DOHH2 (cell line): ENCODE results near the gene USP12.

Source experiments
- H3F3A ChIP-seq: fragments of 200-600 bp; sonication (generic), shearing (Covaris generic); 2 replicates; pipeline ENCODE4 v1.6.0; 2016; ENCODE audit warnings: antibody characterized with exemption, mild to moderate bottlenecking; ENCODE audit not compliant: control insufficient read depth, insufficient read depth
- H3K27ac ChIP-seq: fragments of 200-600 bp; sonication (generic); 2 replicates; pipeline ENCODE4 v1.5.1; 2014; ENCODE audit warnings: low read depth, mild to moderate bottlenecking, low read length, moderate library complexity
- H3K27me3 ChIP-seq: fragments of 200-600 bp; sonication (generic); 2 replicates; pipeline ENCODE4 v1.6.1; 2014; ENCODE audit warnings: mild to moderate bottlenecking, low read length, mixed read lengths; ENCODE audit not compliant: control insufficient read depth
- H3K36me3 ChIP-seq: fragments of 200-600 bp; sonication (generic); 2 replicates; pipeline ENCODE4 v1.6.1; 2014; ENCODE audit warnings: mild to moderate bottlenecking, low read length, moderate library complexity, mixed read lengths; ENCODE audit not compliant: control insufficient read depth
- H3K4me1 ChIP-seq: fragments of 200-600 bp; sonication (generic); 2 replicates; pipeline ENCODE4 v1.6.1; 2014; ENCODE audit warnings: mild to moderate bottlenecking, low read length, mixed read lengths; ENCODE audit not compliant: control insufficient read depth
- H3K4me2 ChIP-seq: fragments of 200-600 bp; sonication (generic); 2 replicates; pipeline ENCODE4 v1.6.0; 2014; ENCODE audit warnings: mild to moderate bottlenecking, low read length, moderate library complexity
- H3K4me3 ChIP-seq: fragments of 200-600 bp; sonication (generic); 2 replicates; pipeline ENCODE4 v1.5.1; 2014; ENCODE audit warnings: mild to moderate bottlenecking, low read length, mixed read lengths
- H3K79me2 ChIP-seq: fragments of 200-600 bp; sonication (generic); 2 replicates; pipeline ENCODE4 v1.6.1; 2014; ENCODE audit warnings: mild to moderate bottlenecking, low read length, mixed read lengths; ENCODE audit not compliant: control insufficient read depth
- H3K9me2 ChIP-seq: fragments of 200-600 bp; sonication (generic); replicated peaks from 2 replicates; pipeline ENCODE4 v1.6.1; 2014; ENCODE audit warnings: mild to moderate bottlenecking, low read length, mixed read lengths; ENCODE audit not compliant: control insufficient read depth
- H3K9me3 ChIP-seq: fragments of 200-600 bp; sonication (generic); 2 replicates; pipeline ENCODE4 v1.6.1; 2014; ENCODE audit warnings: antibody characterized with exemption, low read length, mixed read lengths; ENCODE audit not compliant: control insufficient read depth, insufficient read depth
- H4K20me1 ChIP-seq: fragments of 200-600 bp; sonication (generic); 2 replicates; pipeline ENCODE4 v1.6.0; 2014; ENCODE audit warnings: low read depth, mild to moderate bottlenecking, antibody characterized with exemption, low read length, moderate library complexity; ENCODE audit not compliant: control insufficient read depth, insufficient read depth
- EZH2phosphoT487 ChIP-seq: fragments of 200-600 bp; sonication (generic); IDR thresholded peaks from 2 replicates; pipeline ENCODE4 v1.6.1; 2017; ENCODE audit warnings: borderline replicate concordance, mild to moderate bottlenecking, antibody characterized with exemption, low read length, moderate library complexity, mixed read lengths
- TF ChIP-seq, protein P1 (sequence below): fragments of 200-600 bp; sonication (generic); IDR thresholded peaks from one replicate; pipeline ENCODE4 v1.5.1; 2014; ENCODE audit warnings: antibody characterized with exemption, mild to moderate bottlenecking, low read depth, low read length; ENCODE audit not compliant: poor library complexity, severe bottlenecking

Gene USP12

DNA sequence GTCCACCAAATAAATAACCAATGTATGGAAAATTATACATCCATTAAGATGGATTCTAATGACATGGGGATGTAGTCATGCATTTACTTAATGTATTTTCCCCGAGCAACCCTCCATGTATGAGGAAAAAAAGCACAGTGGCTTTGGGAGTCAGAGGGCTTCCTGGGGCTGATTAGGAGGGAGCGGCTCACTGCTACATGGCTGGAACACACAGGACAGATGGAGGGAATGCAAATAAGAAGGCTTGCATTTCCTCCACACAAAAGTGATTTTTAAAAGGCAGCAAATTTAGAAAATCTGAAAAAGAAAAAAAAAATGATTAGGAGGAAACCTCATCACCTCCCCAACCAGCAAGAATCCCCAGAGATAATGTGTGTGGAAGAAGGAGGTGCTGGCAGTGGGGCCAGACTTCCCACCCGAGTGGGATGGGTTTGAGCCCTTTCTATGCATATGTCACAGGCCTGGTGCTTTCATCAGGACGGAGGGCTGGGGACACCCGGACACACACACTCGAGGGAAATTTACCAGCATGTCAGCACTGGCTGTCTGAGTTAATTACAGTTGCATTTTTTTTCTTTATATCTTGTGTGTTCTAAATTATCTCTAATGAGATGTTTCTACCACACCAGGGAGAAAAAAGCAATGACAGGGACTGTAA lies 118.9 kb downstream of the USP12 start:
- TF ChIP-seq, protein P1, sequence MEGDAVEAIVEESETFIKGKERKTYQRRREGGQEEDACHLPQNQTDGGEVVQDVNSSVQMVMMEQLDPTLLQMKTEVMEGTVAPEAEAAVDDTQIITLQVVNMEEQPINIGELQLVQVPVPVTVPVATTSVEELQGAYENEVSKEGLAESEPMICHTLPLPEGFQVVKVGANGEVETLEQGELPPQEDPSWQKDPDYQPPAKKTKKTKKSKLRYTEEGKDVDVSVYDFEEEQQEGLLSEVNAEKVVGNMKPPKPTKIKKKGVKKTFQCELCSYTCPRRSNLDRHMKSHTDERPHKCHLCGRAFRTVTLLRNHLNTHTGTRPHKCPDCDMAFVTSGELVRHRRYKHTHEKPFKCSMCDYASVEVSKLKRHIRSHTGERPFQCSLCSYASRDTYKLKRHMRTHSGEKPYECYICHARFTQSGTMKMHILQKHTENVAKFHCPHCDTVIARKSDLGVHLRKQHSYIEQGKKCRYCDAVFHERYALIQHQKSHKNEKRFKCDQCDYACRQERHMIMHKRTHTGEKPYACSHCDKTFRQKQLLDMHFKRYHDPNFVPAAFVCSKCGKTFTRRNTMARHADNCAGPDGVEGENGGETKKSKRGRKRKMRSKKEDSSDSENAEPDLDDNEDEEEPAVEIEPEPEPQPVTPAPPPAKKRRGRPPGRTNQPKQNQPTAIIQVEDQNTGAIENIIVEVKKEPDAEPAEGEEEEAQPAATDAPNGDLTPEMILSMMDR = no peak
- TF ChIP-seq EZH2phosphoT487 = no peak
- no peaks in the 10 kb centered on the region for H3K4me1 ChIP-seq
- H3K9me2 ChIP-seq = no peaks in the 10 kb centered on the region
- H4K20me1 ChIP-seq = no peaks in the 10 kb centered on the region; the same call in 1 of the 2 replicates
- H3K27ac ChIP-seq = no peak overlapping the region
- no peaks in the 10 kb centered on the region for H3K36me3 ChIP-seq
- no peaks in the 10 kb centered on the region for H3K79me2 ChIP-seq
- H3K4me2 ChIP-seq = no peak overlapping the region
- no peaks in the 10 kb centered on the region for H3K9me3 ChIP-seq
- H3F3A ChIP-seq = no peaks in the 10 kb centered on the region
- H3K4me3 ChIP-seq = no peak overlapping the region
- no peaks in the 10 kb centered on the region for H3K27me3 ChIP-seq

DNA sequence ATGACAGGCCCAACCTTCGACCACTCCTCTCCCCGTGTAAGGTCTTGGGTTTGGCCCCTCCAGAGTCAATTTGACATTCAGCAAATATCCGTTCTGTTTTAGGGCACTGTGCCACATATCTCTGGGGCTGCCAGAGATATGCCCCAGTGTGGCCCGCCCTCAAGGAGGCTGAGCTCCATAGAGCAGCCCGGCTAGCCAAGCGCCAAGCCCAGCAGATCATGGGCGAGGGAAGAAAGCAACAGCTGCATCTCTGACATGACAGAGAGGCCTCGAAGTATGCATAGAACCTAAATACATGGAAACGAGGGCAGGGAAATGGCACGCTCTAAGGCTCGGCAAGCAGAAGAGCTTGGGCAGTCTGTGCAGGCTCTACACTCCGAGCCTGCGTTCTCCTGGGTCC lies 124.5 kb downstream of the USP12 start:
- H4K20me1 ChIP-seq = no peaks in the 10 kb centered on the region
- H3K36me3 ChIP-seq = no peaks in the 10 kb centered on the region
- TF ChIP-seq EZH2phosphoT487 = no peak
- TF ChIP-seq, protein P1 = no peak
- H3K4me2 ChIP-seq = no peak overlapping the region
- no peaks in the 10 kb centered on the region for H3K79me2 ChIP-seq
- peaks cover 4% of the 10 kb centered on the region for H3K27me3 ChIP-seq
- H3K9me3 ChIP-seq = no peaks in the 10 kb centered on the region
- no peaks in the 10 kb centered on the region for H3F3A ChIP-seq
- peaks cover 6% of the 10 kb centered on the region for H3K4me1 ChIP-seq
- no peaks in the 10 kb centered on the region for H3K9me2 ChIP-seq
- H3K4me3 ChIP-seq = no peak overlapping the region
- no peak overlapping the region for H3K27ac ChIP-seq

DNA sequence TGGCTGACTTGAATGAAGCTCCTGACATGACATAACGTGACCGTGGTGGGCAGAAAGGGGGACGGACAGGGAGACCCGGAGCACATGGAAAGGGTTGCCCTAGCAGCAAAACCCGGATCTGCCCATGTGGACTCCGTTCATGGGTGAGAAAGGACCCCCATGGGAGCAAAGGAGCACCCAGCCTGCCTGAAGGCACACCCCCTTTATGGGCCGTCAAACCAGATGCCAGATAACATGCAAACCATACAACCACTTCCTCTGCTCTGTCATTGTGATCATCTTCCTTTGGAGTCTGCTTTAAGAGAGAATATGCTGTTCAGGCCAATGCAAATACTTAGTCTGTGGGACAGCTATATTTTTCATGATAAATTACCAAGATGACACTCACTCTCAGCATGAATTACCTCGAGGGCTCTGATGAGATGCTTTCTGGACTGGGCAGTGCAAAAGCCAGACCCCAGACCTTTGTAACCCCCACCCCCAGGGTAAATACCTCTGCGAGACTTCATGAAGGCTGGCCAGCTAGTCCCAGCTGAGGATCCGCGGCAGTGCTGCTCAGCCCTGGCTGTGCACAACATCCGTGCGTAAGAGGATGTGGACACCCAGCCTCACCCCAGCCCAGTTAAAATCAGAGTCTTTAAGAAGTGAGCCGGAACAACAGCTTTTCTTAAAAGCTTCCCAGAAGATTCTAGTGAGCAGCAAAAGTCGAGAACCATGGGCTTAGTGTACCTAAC lies 126.6 kb downstream of the USP12 start:
- Histone ChIP-seq H4K20me1 (no peaks in the 10 kb centered on the region), H3K27ac (no peak overlapping the region), H3K4me2 (no peak overlapping the region)

More for the DNA sequence above, 126.6 kb downstream of the USP12 start:
- no peaks in the 10 kb centered on the region for H3K9me2 ChIP-seq
- H3K9me3 ChIP-seq = no peaks in the 10 kb centered on the region
- no peak for TF ChIP-seq EZH2phosphoT487
- TF ChIP-seq, protein P1 = no peak
- no peaks in the 10 kb centered on the region for H3K36me3 ChIP-seq
- peaks cover 4% of the 10 kb centered on the region for H3K27me3 ChIP-seq
- no peak overlapping the region for H3K4me3 ChIP-seq
- H3F3A ChIP-seq = no peaks in the 10 kb centered on the region
- no peaks in the 10 kb centered on the region for H3K79me2 ChIP-seq
- H3K4me1 ChIP-seq = peaks cover 6% of the 10 kb centered on the region
